HepG2 (cell line): Measurements from ENCODE around the gene SMURF1. TPM values are rescaled to one million over a fixed set of nuclear protein-coding genes. Genes with fewer than 3 reads are reported as not detected.
A peak's percentile ranks its signal among the peaks of the same experiment; 100 is the strongest.

Source experiments
- ATAC-seq: fragments of 200-7000 bp; cut with Tn5 transposase; 3 replicates; pipeline ENCODE4 v1.9.1; 2020; ENCODE audit warnings: mild to moderate bottlenecking, moderate library complexity
- BruUV-seq: library from RNA; stranded (reverse); fragments of 400-500 nt; replicated peaks from 2 replicates; lab custom pipeline; 2021; lab: Mats Ljungman, UMichigan
- CTCF ChIA-PET: fragments of 300-600 bp; formaldehyde crosslinking; extraction: SDS; loops from one replicate; lab custom pipeline; 2021; ENCODE audit warnings: low total read pairs, inconsistent platforms, low intra/inter-chr PET ratio; lab: Yijun Ruan, JAX
- POLR2A ChIA-PET: fragments of 350-600 bp; sonication (Branson Sonifier 250); formaldehyde crosslinking; loops from one replicate; lab custom pipeline; 2020; ENCODE audit warnings: antibody characterized with exemption, inconsistent platforms; lab: Yijun Ruan, JAX
- DNase-seq: peaks from one replicate; pipeline ENCODE4 v3.0.0-alpha.2; 2015; ENCODE audit warnings: low spot score
- FAIRE-seq: peaks from 3 replicates; lab custom pipeline; 2011; peaks lifted over from hg19 to GRCh38; lab: Jason Lieb, UNC
- H2AFZ ChIP-seq: one replicate; pipeline ENCODE4 v1.6.1; 2011; ENCODE audit warnings: low read length, inconsistent platforms
- H3K27ac ChIP-seq: fragments of 300-600 bp; 3 replicates; pipeline ENCODE4 v1.8.0; 2011; ENCODE audit warnings: mixed run types, mild to moderate bottlenecking, mixed read lengths, low read length, inconsistent platforms; ENCODE audit not compliant: insufficient read depth; ENCODE audit errors: extremely low read length
- H3K27me3 ChIP-seq, 2 experiments: fragments of 200-600 bp in 1 of 2; 2 replicates in 1 of 2; 3 replicates in 1 of 2; pipeline versions ENCODE4 v1.6.0 to v1.8.0; 2011; ENCODE audit warnings: low read length in 2 of 2, mild to moderate bottlenecking in 2 of 2, moderate library complexity in 2 of 2, inconsistent platforms in 1 of 2; ENCODE audit not compliant: insufficient read depth in 2 of 2, control insufficient read depth in 1 of 2
- H3K36me3 ChIP-seq, 2 experiments: fragments of 200-600 bp in 1 of 2; replicated peaks in 1 of 2; 2 replicates in 1 of 2; 3 replicates in 1 of 2; pipeline versions ENCODE4 v1.5.1 to v1.8.0; 2011; ENCODE audit warnings: low read length in 2 of 2, inconsistent platforms in 1 of 2; ENCODE audit not compliant: insufficient read depth in 2 of 2, control insufficient read depth in 1 of 2
- H3K4me1 ChIP-seq: 2 replicates; pipeline ENCODE4 v1.5.1; 2012; ENCODE audit warnings: low read length, inconsistent platforms; ENCODE audit not compliant: insufficient read depth
- H3K4me2 ChIP-seq: 2 replicates; pipeline ENCODE4 v1.6.0; 2011; ENCODE audit warnings: low read depth, low read length, inconsistent platforms
- H3K4me3 ChIP-seq, 3 experiments: fragments of 200-600 bp in 1 of 3; sonication (generic), shearing (Covaris generic) in 1 of 3; replicated peaks in 1 of 3; 2 replicates each; pipeline ENCODE4 v1.5.1; 2011 to 2016; ENCODE audit warnings: low read length in 3 of 3, inconsistent platforms in 2 of 3, low read depth in 2 of 3, mild to moderate bottlenecking in 2 of 3, control low read depth in 1 of 3, mixed read lengths in 1 of 3; ENCODE audit not compliant: insufficient read depth in 1 of 3
- H3K79me2 ChIP-seq: one replicate; pipeline ENCODE4 v1.6.1; 2011; ENCODE audit warnings: low read length, inconsistent platforms; ENCODE audit not compliant: insufficient read depth
- H3K9ac ChIP-seq: 2 replicates; pipeline ENCODE4 v1.6.0; 2011; ENCODE audit warnings: mild to moderate bottlenecking, low read depth, low read length, inconsistent platforms; ENCODE audit not compliant: insufficient read depth
- H3K9me3 ChIP-seq: 2 replicates; pipeline ENCODE4 v1.5.1; 2012; ENCODE audit warnings: mild to moderate bottlenecking, low read length
- H4K20me1 ChIP-seq: 2 replicates; pipeline ENCODE4 v1.6.0; 2011; ENCODE audit warnings: inconsistent platforms, mild to moderate bottlenecking, low read length, moderate library complexity; ENCODE audit not compliant: insufficient read depth
- CREM ChIP-seq, 2 experiments: sonication (generic) in 1 of 2; formaldehyde crosslinking in 1 of 2; IDR thresholded peaks; 2 replicates each; pipeline versions ENCODE4 v1.4.0 to v1.6.1; 2016 to 2020; ENCODE audit warnings: antibody characterized with exemption in 1 of 2, mild to moderate bottlenecking in 1 of 2, missing genetic modification reagents in 1 of 2
- MXD4 ChIP-seq: IDR thresholded peaks from 2 replicates; pipeline ENCODE4 v1.6.1; 2016; ENCODE audit warnings: mild to moderate bottlenecking, missing biosample characterization, missing genetic modification reagents
- SIN3A ChIP-seq: IDR thresholded peaks from 2 replicates; pipeline ENCODE4 v1.6.1; 2011; ENCODE audit warnings: low read depth, mild to moderate bottlenecking, control low read depth, low read length, borderline replicate concordance
- ZKSCAN1 ChIP-seq: fragments of 150-350 bp; IDR thresholded peaks from 2 replicates; pipeline ENCODE4 v1.6.1; 2014; ENCODE audit warnings: low read length
- ZNF17 ChIP-seq: sonication (generic); formaldehyde crosslinking; IDR thresholded peaks from 2 replicates; pipeline ENCODE4 v1.5.0; 2020; ENCODE audit warnings: mild to moderate bottlenecking, missing genetic modification reagents
- ZNF841 ChIP-seq: sonication (generic); formaldehyde crosslinking; IDR thresholded peaks from 2 replicates; pipeline ENCODE4 v1.8.1; 2023; ENCODE audit warnings: missing genetic modification reagents, borderline replicate concordance
- WGBS: methylation state at CpG from one replicate; pipeline ENCODE4 v1.1.6; 2017; ENCODE audit warnings: low lambda C conversion rate; 5-methylcytosine and 5-hydroxymethylcytosine counted together
- in situ Hi-C: cut with HindIII; loops from 2 replicates; pipeline ENCODE4 v1.10.0; 2017; ENCODE audit warnings: low pct_unique_long_range_greater_than_20kb; ENCODE audit not compliant: extremely low pct_ligation_motif_present
- intact Hi-C: fragments of 100-400 bp; cut with micrococcal nuclease; formaldehyde crosslinking; loops from one replicate; pipeline ENCODE4 v1.10.0; 2022; ENCODE audit not compliant: unreplicated experiment
- polyA plus RNA-seq, 8 experiments: library from polyadenylated mRNA; depleted of rRNA in 3 of 8; stranded (reverse) in 7 of 8; unstranded in 1 of 8; fragments of >200 nt; fragmentation: Illumina TruSeq in 4 of 8; extraction: Trizol in 4 of 8; gene quantifications; 2 replicates each; pipeline versions ENCODE4 v1.2.1 to v1.2.3, GENCODE V29; 2011 to 2016; ENCODE audit warnings: low read depth in 4 of 8, missing spikeins in 1 of 8, mixed read lengths in 1 of 8; ENCODE audit not compliant: insufficient read depth in 1 of 8
- total RNA-seq, 5 experiments: library from RNA; depleted of rRNA; stranded (reverse); fragments of >200 nt; fragmentation: Illumina TruSeq; extraction: Trizol; gene quantifications; 2 replicates each; pipeline ENCODE4 v1.2.3, GENCODE V29; 2016; ENCODE audit warnings: low read depth in 1 of 5
- TF ChIP-seq, protein P1 (sequence below): sonication (generic); formaldehyde crosslinking; conservative IDR thresholded peaks from 2 replicates; pipeline ENCODE4 v1.8.0; 2022; ENCODE audit warnings: missing genetic modification reagents
- TF ChIP-seq, protein P2 (sequence below): IDR thresholded peaks from 2 replicates; pipeline ENCODE4 v1.4.0; 2020; ENCODE audit warnings: mild to moderate bottlenecking, missing genetic modification reagents
- TF ChIP-seq, protein P3 (sequence below): sonication (generic); formaldehyde crosslinking; IDR thresholded peaks from 2 replicates; pipeline ENCODE4 v1.5.0; 2020; ENCODE audit warnings: missing genetic modification reagents

Gene SMURF1
- total and polyA plus RNA-seq, 2 of the 13 experiments (the other 11 are each of a cell fraction or from before 2014, with no cell fraction given), result 8.3 to 11.1 TPM

DNA sequence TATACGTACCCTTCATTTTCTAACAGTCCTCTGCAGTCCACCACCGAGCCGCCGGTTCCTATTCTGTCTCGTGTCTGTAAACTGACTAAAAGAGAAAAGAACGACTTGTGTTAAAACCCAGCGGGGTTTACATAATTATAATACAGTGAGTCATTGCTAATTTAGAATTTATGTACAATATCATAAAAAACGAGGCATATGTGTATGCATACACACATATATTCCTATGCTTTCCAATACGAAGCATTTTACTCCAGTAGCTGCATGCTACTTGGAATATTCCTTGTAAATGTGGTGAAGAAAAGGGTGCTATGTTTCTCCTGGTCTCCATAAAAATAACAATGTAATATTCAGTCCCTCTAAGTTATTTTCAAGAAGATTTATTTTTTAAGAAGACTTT lies 89.1 kb downstream of the SMURF1 start:
- Histone ChIP-seq H3K27me3 (no peaks in the 10 kb centered on the region), H3K4me3 (no peak overlapping the region), H3K9me3 (no peaks in the 10 kb centered on the region), H3K4me2 (no peak overlapping the region), H3K79me2 (no peaks in the 10 kb centered on the region), H3K36me3 (peaks cover 9 to 50% of the 10 kb centered on the region in 2 experiments; a peak in 4 of 5 replicates)
- CTCF ChIA-PET, result no interaction called here
- intact Hi-C loops, result no loop called here
- BruUV-seq, result no TSS peak
- WGBS, result 94% methylated on average over 9 of the region's 9 CpGs
- TF ChIP-seq ZNF17 (CRISPR knock-in tag), result no peak
- TF ChIP-seq, all 625 proteins: peak for 0
- Histone ChIP-seq H3K27ac (no peak overlapping the region), H2AFZ (no peak overlapping the region), H3K4me1 (peaks cover 15% of the 10 kb centered on the region), H3K9ac (no peak overlapping the region), H4K20me1 (no peaks in the 10 kb centered on the region)
- FAIRE-seq (no peak), ATAC-seq (no peak), DNase-seq (no peak)
- in situ Hi-C loops, result no loop called here
- POLR2A ChIA-PET, result no interaction called here

DNA sequence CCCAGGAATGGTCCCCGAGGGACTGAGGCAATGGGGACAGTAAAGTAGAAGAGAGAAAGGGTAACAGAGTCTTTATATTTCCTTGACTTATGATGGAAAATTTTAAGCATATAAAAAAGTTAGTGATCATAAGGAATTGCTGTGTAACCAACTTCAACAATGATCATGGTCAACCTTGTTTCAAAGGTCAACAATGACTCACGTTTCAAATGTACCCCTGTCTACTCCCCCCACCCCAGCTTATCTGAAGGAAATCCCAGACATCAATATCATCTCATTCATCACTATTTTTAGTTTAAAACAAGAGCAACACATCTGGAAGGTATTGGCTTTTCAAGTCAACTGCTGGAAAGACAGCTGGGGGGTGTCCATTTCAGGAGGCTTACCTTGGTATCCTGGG lies 92.9 kb downstream of the SMURF1 start:
- H3K27ac ChIP-seq, result no peak overlapping the region
- in situ Hi-C loops (no loop called here), intact Hi-C loops (no loop called here)
- peaks cover 9 to 61% of the 10 kb centered on the region in 2 experiments; a peak in 4 of 5 replicates for H3K36me3 ChIP-seq
- no peaks in the 10 kb centered on the region for H3K79me2 ChIP-seq
- DNase-seq (peak; percentile 49), FAIRE-seq (no peak), ATAC-seq (no peak)
- peaks cover 15% of the 10 kb centered on the region for H3K4me1 ChIP-seq
- no peaks in the 10 kb centered on the region for H4K20me1 ChIP-seq
- no peaks in the 10 kb centered on the region for H3K9me3 ChIP-seq
- BruUV-seq, result no TSS peak
- H3K4me3 ChIP-seq, result no peak overlapping the region
- 51% methylated on average over 2 of the region's 2 CpGs for WGBS
- CTCF ChIA-PET, result no interaction called here
- H3K27me3 ChIP-seq, result no peaks in the 10 kb centered on the region
- no peak overlapping the region for H3K9ac ChIP-seq
- POLR2A ChIA-PET, result no interaction called here
- no peak overlapping the region for H3K4me2 ChIP-seq
- H2AFZ ChIP-seq, result no peak overlapping the region
- TF ChIP-seq, protein P1, sequence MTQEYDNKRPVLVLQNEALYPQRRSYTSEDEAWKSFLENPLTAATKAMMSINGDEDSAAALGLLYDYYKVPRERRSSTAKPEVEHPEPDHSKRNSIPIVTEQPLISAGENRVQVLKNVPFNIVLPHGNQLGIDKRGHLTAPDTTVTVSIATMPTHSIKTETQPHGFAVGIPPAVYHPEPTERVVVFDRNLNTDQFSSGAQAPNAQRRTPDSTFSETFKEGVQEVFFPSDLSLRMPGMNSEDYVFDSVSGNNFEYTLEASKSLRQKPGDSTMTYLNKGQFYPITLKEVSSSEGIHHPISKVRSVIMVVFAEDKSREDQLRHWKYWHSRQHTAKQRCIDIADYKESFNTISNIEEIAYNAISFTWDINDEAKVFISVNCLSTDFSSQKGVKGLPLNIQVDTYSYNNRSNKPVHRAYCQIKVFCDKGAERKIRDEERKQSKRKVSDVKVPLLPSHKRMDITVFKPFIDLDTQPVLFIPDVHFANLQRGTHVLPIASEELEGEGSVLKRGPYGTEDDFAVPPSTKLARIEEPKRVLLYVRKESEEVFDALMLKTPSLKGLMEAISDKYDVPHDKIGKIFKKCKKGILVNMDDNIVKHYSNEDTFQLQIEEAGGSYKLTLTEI (CRISPR knock-in tag), result no peak
- TF ChIP-seq, protein P2, sequence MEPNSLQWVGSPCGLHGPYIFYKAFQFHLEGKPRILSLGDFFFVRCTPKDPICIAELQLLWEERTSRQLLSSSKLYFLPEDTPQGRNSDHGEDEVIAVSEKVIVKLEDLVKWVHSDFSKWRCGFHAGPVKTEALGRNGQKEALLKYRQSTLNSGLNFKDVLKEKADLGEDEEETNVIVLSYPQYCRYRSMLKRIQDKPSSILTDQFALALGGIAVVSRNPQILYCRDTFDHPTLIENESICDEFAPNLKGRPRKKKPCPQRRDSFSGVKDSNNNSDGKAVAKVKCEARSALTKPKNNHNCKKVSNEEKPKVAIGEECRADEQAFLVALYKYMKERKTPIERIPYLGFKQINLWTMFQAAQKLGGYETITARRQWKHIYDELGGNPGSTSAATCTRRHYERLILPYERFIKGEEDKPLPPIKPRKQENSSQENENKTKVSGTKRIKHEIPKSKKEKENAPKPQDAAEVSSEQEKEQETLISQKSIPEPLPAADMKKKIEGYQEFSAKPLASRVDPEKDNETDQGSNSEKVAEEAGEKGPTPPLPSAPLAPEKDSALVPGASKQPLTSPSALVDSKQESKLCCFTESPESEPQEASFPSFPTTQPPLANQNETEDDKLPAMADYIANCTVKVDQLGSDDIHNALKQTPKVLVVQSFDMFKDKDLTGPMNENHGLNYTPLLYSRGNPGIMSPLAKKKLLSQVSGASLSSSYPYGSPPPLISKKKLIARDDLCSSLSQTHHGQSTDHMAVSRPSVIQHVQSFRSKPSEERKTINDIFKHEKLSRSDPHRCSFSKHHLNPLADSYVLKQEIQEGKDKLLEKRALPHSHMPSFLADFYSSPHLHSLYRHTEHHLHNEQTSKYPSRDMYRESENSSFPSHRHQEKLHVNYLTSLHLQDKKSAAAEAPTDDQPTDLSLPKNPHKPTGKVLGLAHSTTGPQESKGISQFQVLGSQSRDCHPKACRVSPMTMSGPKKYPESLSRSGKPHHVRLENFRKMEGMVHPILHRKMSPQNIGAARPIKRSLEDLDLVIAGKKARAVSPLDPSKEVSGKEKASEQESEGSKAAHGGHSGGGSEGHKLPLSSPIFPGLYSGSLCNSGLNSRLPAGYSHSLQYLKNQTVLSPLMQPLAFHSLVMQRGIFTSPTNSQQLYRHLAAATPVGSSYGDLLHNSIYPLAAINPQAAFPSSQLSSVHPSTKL (CRISPR knock-in tag), result peak; percentile 34; the same call in 1 of the 2 replicates
- TF ChIP-seq CREM (IDR thresholded peaks at IDR 0.05) (no peak), CREM (CRISPR knock-in tag; IDR thresholded peaks at IDR 0.05) (no peak), MXD4 (CRISPR knock-in tag) (no peak), ZNF841 (CRISPR knock-in tag) (no peak), SIN3A (no peak), ZKSCAN1 (no peak)
- TF ChIP-seq, protein P3, sequence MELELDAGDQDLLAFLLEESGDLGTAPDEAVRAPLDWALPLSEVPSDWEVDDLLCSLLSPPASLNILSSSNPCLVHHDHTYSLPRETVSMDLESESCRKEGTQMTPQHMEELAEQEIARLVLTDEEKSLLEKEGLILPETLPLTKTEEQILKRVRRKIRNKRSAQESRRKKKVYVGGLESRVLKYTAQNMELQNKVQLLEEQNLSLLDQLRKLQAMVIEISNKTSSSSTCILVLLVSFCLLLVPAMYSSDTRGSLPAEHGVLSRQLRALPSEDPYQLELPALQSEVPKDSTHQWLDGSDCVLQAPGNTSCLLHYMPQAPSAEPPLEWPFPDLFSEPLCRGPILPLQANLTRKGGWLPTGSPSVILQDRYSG, result no peak
